Spinal cord (tissue), 10 donors: ENCODE results near the gene KCP. TPM values are rescaled to one million over a fixed set of nuclear protein-coding genes. Genes with fewer than 3 reads are reported as not detected.
"Not testable (repeated sequence)": the region's sequence is repeated elsewhere in the genome, so short reads cannot be mapped to it uniquely, and the experiment has no call there.

Source experiments
- DNase-seq, 6 donors: peaks; one replicate each; pipeline versions ENCODE4 v3.0.0 to v3.0.0-alpha.2; 2013 to 2015; ENCODE audit warnings: low spot score in 6 of 6, low read depth in 4 of 6
- H3K27ac ChIP-seq: one replicate; pipeline ENCODE4 v1.5.1; 2013; ENCODE audit warnings: low read depth, low read length, control low read depth
- H3K27me3 ChIP-seq: one replicate; pipeline ENCODE4 v1.6.1; 2013; ENCODE audit warnings: low read length; ENCODE audit not compliant: control insufficient read depth, insufficient read depth
- H3K36me3 ChIP-seq: one replicate; pipeline ENCODE4 v1.6.1; 2013; ENCODE audit warnings: low read length; ENCODE audit not compliant: control insufficient read depth, insufficient read depth
- H3K4me1 ChIP-seq: one replicate; pipeline ENCODE4 v1.6.1; 2013; ENCODE audit warnings: low read length; ENCODE audit not compliant: control insufficient read depth, insufficient read depth
- H3K4me3 ChIP-seq: one replicate; pipeline ENCODE4 v1.5.1; 2013; ENCODE audit warnings: low read depth, low read length, control low read depth
- H3K9me3 ChIP-seq: one replicate; pipeline ENCODE4 v1.6.1; 2013; ENCODE audit warnings: low read length; ENCODE audit not compliant: control insufficient read depth, insufficient read depth
- WGBS: methylation state at CpG from one replicate; pipeline ENCODE4 v1.1.5; 2013; ENCODE audit warnings: missing lambda C conversion rate; ENCODE audit not compliant: insufficient coverage; 5-methylcytosine and 5-hydroxymethylcytosine counted together
- polyA plus RNA-seq, 2 donors: library from polyadenylated mRNA; unstranded; fragments of 120-200 nt; gene quantifications; one replicate each; pipeline ENCODE4 v1.2.1, GENCODE V29; 2013; ENCODE audit not compliant: insufficient read length in 2 of 2
- total RNA-seq, 2 donors: library from RNA; depleted of rRNA in 1 of 2; stranded (reverse); fragments of 120-200 nt in 1 of 2; fragments of >200 nt in 1 of 2; gene quantifications; one replicate each; pipeline versions ENCODE4 v1.2.3 to v1.2.4, GENCODE V29; 2013 to 2014
- donor health status: healthy.

The KCP gene
- total and polyA plus RNA-seq, 4 donors: 0.40 to 2.3 (median 1.6) TPM

- H3K27me3 ChIP-seq: no peaks in the 10 kb centered on the region
- H3K9me3 ChIP-seq: no peaks in the 10 kb centered on the region
- no peak for DNase-seq
- H3K36me3 ChIP-seq: peaks cover 31% of the 10 kb centered on the region
- H3K4me3 ChIP-seq: no peak overlapping the region
- peaks cover 7% of the 10 kb centered on the region for H3K4me1 ChIP-seq
- WGBS: 80% methylated on average over 22 of the region's 22 CpGs
- no peak overlapping the region for H3K27ac ChIP-seq
Measured at GRCh38 chr7:128946936-128947830, 36.7 kb upstream of the KCP start.

- DNase-seq: no peak
- H3K36me3 ChIP-seq: peaks cover 26% of the 10 kb centered on the region
- H3K27me3 ChIP-seq: peaks cover 4% of the 10 kb centered on the region
- no peak overlapping the region for H3K4me3 ChIP-seq
- H3K4me1 ChIP-seq: peaks cover 13% of the 10 kb centered on the region
- no peak overlapping the region for H3K27ac ChIP-seq
- WGBS: 88% methylated on average over 21 of the region's 21 CpGs
- H3K9me3 ChIP-seq: no peaks in the 10 kb centered on the region
Measured at GRCh38 chr7:128945668-128946366, 35.3 kb upstream of the KCP start.

GRCh38 chr7:128944487-128945236 is 34.2 kb upstream of the KCP start:
- peaks cover 26% of the 10 kb centered on the region for H3K36me3 ChIP-seq
- H3K9me3 ChIP-seq: no peaks in the 10 kb centered on the region
- WGBS: 86% methylated on average over 3 of the region's 7 CpGs

GRCh38 chr7:128943251-128943650 is 32.7 kb upstream of the KCP start:
- not testable (repeated sequence) for H3K9me3 ChIP-seq, DNase-seq, H3K27ac ChIP-seq, H3K4me3 ChIP-seq
- Histone ChIP-seq H3K27me3 (peaks cover 27% of the 10 kb centered on the region), H3K4me1 (peaks cover 20% of the 10 kb centered on the region), H3K36me3 (peaks cover 17% of the 10 kb centered on the region)
- WGBS: no CpG with 5 or more reads among the region's 2 CpGs

More at GRCh38 chr7:128944487-128945236, 34.2 kb upstream of the KCP start:
- H3K4me3 ChIP-seq: no peak overlapping the region
- H3K4me1 ChIP-seq: peaks cover 13% of the 10 kb centered on the region
- H3K27ac ChIP-seq: no peak overlapping the region
- DNase-seq: no peak
- peaks cover 15% of the 10 kb centered on the region for H3K27me3 ChIP-seq

- no peak overlapping the region for H3K4me3 ChIP-seq
- H3K9me3 ChIP-seq: no peaks in the 10 kb centered on the region
- DNase-seq: no peak
- peaks cover 8% of the 10 kb centered on the region for H3K36me3 ChIP-seq
- no peak overlapping the region for H3K27ac ChIP-seq
- H3K4me1 ChIP-seq: peaks cover 28% of the 10 kb centered on the region
- peaks cover 37% of the 10 kb centered on the region for H3K27me3 ChIP-seq
- WGBS: 80% methylated on average over 11 of the region's 16 CpGs
Measured at GRCh38 chr7:128941946-128942526, 31.5 kb upstream of the KCP start.

GRCh38 chr7:128941323-128941890 is 30.9 kb upstream of the KCP start:
- Histone ChIP-seq H3K36me3 (peaks cover 5% of the 10 kb centered on the region), H3K4me3 (no peak overlapping the region), H3K27ac (no peak overlapping the region), H3K4me1 (peaks cover 28% of the 10 kb centered on the region), H3K9me3 (no peaks in the 10 kb centered on the region), H3K27me3 (peaks cover 42% of the 10 kb centered on the region)
- DNase-seq: no peak
- WGBS: 84% methylated on average over 12 of the region's 15 CpGs

- Histone ChIP-seq H3K9me3 (no peaks in the 10 kb centered on the region), H3K36me3 (peaks cover 3% of the 10 kb centered on the region), H3K4me3 (no peak overlapping the region), H3K27me3 (peaks cover 44% of the 10 kb centered on the region), H3K4me1 (peaks cover 28% of the 10 kb centered on the region), H3K27ac (no peak overlapping the region)
- WGBS: 72% methylated on average over 20 of the region's 20 CpGs
- no peak for DNase-seq
Measured at GRCh38 chr7:128940494-128941322, 30.2 kb upstream of the KCP start.

GRCh38 chr7:128939861-128940410 is 29.4 kb upstream of the KCP start:
- Histone ChIP-seq H3K36me3 (peaks cover 2% of the 10 kb centered on the region), H3K4me3 (no peak overlapping the region), H3K4me1 (peaks cover 28% of the 10 kb centered on the region), H3K27ac (no peak overlapping the region), H3K9me3 (no peaks in the 10 kb centered on the region), H3K27me3 (peaks cover 51% of the 10 kb centered on the region)
- 71% methylated on average over 16 of the region's 18 CpGs for WGBS
- DNase-seq: no peak
